Right ventricle myocardium superior (tissue), 1 donor: ENCODE results near the gene BMP7. TPM values are rescaled to one million over a fixed set of nuclear protein-coding genes. Genes with fewer than 3 reads are reported as not detected.
A peak's percentile ranks its signal among the peaks of the same experiment; 100 is the strongest.

Experiments used
- ATAC-seq: fragments of 200-7000 bp; cut with Tn5 transposase; one replicate; pipeline ENCODE4 v1.9.1; 2020; ENCODE audit warnings: mild to moderate bottlenecking; ENCODE audit not compliant: poor library complexity
- DNase-seq: peaks from one replicate; pipeline ENCODE4 v3.0.0-alpha.2; 2020
- intact Hi-C: fragments of 100-400 bp; cut with DNase I; formaldehyde crosslinking; loops from one replicate; pipeline ENCODE4 v1.11.2; 2022
- total RNA-seq: library from RNA; stranded (reverse); fragmentation: NEBNext Ultra II Directional; extraction: Animal tissue kit (Norgen Biotek cat#: 25700); gene quantifications from one replicate; pipeline ENCODE4 v1.2.1, GENCODE V29; 2021
- donor health status: DM: no; HTN: yes; CAD: no; lungs with severe emphysema.

Gene BMP7
- total RNA-seq, 1 donor from 2014 or later, result 23.2 TPM

DNA sequence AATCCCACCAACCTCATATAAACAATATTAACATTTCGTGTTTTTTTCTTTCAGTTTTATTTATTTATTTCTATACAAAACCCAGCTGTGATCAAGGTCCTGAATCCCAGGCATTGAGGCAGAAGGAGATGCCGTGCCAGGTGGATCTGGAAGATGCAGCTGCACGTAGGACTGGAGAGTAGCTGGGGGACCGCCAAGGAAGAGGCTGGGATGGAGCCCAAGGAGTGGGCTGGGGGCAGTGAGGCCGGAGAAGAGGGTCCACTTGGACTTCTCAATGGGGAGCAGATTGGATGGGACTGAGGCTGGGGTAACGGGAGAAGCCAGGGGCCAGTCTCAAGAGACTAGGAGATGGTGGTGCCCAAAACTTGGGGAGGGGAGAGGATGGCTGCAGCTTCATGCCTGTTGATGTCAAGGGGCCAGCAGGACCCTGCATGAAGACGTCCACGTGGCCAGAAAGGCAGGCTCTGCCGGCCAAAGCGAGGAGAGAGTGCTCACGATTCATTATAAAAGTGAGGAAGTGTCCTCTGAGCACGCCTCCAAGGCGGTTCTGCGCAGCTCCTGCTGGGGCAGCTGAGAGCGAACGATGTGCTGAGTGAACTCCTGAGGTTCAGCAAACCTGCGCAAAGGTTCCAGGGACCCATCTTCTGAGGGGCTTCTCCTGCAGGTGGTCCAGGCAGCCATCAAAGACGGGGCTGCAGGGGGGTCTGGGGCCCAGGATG is 110.3 kb downstream of the BMP7 start:
- ATAC-seq, result no peak
- intact Hi-C loops, result no loop called here

DNA sequence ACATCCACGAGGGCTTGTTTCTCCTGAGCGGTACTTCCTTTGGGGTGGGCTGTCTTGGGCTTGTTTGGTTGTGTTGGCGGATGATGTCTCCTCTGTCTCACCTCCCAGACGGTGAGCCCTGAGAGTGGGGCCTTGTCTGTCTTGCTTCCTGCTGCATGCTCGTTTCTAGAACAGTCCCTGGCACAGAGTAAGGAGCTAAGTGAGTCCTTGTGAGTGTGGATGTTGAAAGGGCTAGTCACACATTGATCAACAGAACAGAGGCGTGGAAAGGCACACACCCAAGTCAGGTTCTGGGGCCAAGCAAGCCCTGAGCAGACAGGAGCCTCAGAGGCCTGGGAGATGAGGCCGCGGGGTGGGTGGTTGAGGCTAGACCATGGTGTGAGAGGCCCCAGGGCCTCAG is 111.0 kb downstream of the BMP7 start:
- DNase-seq, result no peak
- no peak for ATAC-seq
- intact Hi-C loops, result no loop called here

More for the DNA sequence above, 110.3 kb downstream of the BMP7 start:
- no peak for DNase-seq

DNA sequence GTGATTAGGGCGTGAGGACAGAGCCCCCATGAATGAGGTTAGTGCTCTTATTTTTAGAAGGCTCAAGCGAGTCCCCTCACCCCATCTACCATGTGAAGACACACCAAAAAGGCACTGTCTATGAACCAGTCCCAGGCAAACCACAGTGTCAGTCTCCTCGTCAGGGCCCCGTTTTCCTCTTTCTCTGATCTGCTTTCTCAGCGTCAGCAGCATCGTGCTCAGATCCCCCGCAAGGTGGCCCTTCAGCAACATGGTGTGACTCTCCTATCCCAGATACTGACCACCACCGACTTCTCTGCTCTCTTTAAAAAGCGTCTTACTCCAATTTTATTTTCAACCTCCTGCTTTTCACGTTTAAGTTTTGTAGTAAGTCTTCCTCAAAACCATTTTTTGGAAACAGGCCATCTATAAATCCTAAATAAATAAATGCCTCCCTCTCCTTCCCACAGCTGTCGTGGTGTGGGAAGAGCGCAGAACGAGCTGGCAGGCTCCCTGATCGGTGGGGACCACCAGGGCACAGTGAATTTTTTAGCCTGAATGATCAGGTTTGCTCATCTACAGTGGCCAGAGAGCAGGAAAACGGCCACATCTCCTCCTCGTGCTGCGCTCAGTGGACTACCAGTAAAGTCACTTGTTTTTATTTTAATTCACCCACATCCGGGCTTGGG is 113.1 kb downstream of the BMP7 start:
- ATAC-seq, result no peak
- no peak for DNase-seq
- intact Hi-C loops, result no loop called here

DNA sequence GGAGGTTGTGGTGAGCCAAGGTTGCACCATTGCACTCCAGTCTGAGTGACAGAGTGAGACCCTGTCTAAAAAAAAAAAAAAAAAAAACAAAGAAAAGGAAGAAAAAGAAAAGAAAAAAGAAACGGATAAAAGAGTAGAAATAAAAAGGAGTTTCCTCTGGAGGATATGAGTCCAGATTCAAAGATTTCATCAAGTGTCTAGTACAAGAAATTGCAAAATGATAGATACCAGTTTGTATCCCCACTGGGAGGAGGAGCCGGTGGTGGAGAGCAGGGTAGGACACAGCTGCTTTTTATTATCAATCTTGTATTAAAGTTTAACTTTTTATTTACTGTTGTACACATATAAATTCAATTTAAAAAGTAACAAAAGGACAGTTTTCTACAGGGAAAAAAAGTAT is 113.9 kb downstream of the BMP7 start:
- intact Hi-C loops, result no loop called here
- DNase-seq (no peak), ATAC-seq (no peak)

DNA sequence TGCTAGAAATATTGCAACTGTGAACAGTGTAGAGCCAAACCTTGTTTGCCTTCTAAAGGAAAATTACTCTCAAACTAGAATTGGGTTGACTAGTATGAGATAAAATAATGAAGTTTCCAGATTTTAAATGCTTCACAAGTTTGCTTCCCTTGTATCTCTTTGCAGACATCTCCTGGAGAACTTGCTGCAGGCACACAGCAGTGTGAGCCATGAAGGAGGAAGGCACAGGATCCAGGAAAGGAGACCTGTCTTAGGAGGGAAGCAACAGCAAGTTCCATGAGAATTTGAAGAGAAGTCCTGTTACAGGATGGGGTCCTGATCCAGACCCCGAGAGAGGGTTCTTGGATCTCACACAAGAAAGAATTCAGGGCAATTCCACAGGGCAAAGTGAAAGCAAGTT is 115.9 kb downstream of the BMP7 start:
- intact Hi-C loops, result no loop called here
- ATAC-seq (no peak), DNase-seq (no peak)

DNA sequence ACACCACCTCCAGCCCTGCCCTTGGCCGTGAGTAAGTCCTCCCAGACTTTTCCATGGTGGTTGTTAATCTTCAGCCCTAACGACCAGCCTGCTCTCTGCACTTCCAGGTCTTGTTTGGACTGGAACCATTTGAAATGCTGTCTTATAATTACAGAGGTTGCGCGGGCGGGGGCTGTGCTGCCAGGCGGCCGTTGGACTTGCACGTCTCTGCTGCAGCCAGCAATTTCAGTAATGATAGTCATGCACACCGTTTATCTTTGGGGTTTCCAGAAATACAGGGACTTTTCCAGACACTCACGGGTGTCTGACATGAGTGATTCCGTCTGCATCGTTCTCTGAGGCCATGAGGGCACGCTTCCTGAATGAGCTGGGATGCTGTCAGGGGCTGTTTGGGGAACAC is 118.2 kb downstream of the BMP7 start:
- peak; percentile 75 for ATAC-seq
- intact Hi-C loops, result no loop called here

DNA sequence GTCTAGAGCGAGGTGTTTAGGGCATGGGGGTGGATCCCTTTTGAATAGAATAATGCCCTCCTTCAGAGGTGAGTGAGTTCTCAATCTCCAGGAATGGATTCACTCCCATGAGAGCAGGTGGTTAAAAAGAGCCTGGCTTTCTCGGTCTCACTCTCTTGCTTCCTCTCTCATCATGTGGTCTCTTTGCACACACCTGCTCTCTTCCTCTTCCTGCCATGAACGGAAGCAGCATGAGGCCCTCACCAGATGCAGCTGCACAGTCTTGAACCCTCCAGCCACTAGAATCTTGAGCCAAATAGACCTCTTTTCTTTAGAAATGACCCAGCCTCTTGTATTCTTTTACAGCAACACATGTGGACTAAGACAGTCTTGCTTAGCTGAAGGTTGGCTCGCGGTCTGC is 119.3 kb downstream of the BMP7 start:
- intact Hi-C loops, result no loop called here
- DNase-seq, result no peak
- ATAC-seq, result no peak

More for the DNA sequence above, 118.2 kb downstream of the BMP7 start:
- peak; percentile 56 for DNase-seq

DNA sequence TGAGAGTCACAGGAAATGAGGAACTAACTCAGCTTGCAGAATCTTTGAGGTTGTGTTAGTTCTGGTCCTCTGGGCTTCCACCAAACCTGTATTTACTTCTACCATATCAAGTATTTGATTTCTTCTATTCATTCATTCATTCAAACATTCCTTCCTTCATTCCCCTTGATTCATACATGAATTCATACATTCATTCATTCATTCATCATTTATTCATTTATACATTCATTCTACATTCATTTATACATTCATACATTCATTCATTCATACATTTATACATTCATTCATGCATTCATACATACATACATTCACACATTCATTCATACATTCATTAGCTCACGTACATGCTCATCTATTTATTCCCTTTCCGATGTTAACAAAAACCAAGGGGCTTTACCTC is 120.3 kb downstream of the BMP7 start:
- no peak for ATAC-seq
- intact Hi-C loops, result no loop called here

DNA sequence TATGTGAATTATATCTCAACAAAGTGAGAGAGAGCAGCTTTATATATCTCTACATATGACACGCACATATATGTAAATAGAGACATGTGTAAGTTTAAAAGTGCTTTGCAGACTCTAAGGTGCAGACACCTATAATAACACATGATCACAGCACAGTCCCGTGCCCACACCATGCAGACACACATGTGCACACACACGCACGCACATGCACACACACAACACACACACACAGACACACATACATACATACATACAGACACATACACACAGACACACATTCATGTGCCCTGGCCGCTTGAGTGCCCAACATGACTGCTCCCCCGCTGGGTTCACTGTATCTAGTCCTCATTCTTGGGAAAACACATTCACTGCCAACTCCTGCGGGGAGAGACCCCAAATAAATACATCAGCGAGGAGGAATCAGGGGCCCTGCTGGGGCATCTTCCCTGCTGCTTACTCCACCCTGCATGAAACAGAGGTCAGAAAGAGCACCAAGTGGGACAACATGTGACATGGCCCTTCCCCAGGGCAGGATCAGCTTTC is 121.3 kb downstream of the BMP7 start:
- intact Hi-C loops, result no loop called here

More for the DNA sequence above, 120.3 kb downstream of the BMP7 start:
- no peak for DNase-seq

DNA sequence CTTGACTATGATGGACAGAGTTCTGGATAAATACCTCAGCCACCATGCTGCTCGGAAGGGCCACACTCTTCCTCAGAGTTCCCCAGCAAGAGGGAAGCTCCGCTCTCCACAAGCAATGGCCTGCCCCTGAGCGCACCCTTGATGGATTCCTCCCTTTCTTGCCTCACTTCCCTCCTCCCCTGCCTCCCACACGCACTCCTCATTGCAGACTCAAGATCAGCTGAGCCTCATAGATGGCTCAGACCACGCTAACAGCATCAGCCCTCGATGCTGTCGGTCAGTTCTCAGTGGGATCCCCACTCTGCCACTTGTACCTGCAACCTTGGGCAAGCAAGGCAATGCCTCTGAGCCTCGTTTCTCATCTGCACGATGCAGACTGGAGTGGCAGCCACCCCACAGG is 123.3 kb downstream of the BMP7 start:
- no peak for DNase-seq
- intact Hi-C loops, result no loop called here
- no peak for ATAC-seq

More for the DNA sequence above, 121.3 kb downstream of the BMP7 start:
- DNase-seq (no peak), ATAC-seq (no peak)

DNA sequence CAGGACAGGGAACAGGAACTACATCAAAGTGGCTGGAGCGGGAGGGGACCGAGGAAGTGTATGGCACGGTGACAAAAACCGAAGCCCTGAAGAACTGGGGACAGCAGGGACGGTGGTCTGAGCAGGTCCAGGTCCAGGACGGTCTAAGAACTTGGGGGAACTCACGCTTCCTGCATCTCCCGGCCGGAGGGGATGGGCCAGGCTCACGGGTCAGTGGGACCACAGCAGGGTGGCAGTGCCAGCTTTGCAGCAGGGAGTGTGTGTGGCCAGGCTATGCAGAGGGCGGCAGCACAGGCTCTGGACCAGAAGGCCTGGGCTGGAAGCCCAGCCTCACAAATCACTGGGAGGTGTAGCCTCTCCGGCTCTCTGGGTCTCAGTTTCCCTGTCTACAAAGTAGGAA is 123.8 kb downstream of the BMP7 start:
- ATAC-seq (no peak), DNase-seq (no peak)
- intact Hi-C loops, result no loop called here

DNA sequence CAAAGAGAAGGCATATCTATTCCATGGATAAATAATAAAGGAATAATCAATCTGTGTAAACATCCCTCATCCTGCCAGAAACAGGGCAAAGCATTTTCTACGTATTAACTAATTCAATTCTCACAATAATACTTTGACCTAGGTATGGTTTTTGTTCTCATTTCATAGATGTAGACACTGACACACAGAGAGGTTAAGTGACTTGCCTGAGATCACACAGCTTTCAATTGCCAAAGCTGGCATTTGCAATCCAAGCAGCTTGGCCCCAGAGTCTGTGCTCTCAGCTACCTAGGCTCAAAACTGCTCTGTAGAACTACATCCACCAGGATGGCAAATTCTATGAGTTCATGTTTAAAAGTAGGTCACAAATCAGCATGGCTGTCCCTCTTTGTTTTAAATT is 124.9 kb downstream of the BMP7 start:
- intact Hi-C loops, result no loop called here
- no peak for DNase-seq

DNA sequence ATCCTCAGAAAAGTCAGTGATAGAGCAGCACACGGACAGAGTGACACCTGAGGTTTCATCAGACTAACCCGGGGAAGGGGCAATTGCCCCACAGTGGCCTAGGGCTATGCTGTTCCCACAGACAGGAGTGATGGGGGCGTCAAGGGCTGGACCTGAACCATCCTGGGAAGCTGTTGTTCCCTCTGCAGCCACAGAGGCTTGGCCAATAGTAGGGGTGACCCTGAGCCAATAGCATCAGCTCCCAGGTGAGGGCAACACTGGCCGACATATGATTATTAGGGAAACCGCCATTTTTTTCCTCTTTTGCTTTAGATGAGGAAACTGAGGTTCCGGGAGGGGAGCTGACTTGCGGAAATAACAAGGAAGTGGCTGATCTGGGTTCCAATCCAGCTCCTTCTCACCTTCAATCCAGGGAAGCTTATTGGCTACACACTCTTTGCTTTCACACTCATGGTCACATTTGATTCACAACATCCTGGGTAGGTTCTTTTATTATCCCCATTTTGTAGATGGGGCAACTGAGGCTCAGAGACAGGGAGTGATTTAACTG is 126.0 kb downstream of the BMP7 start:
- intact Hi-C loops, result no loop called here
- no peak for ATAC-seq
- DNase-seq, result no peak

More for the DNA sequence above, 124.9 kb downstream of the BMP7 start:
- ATAC-seq, result no peak

DNA sequence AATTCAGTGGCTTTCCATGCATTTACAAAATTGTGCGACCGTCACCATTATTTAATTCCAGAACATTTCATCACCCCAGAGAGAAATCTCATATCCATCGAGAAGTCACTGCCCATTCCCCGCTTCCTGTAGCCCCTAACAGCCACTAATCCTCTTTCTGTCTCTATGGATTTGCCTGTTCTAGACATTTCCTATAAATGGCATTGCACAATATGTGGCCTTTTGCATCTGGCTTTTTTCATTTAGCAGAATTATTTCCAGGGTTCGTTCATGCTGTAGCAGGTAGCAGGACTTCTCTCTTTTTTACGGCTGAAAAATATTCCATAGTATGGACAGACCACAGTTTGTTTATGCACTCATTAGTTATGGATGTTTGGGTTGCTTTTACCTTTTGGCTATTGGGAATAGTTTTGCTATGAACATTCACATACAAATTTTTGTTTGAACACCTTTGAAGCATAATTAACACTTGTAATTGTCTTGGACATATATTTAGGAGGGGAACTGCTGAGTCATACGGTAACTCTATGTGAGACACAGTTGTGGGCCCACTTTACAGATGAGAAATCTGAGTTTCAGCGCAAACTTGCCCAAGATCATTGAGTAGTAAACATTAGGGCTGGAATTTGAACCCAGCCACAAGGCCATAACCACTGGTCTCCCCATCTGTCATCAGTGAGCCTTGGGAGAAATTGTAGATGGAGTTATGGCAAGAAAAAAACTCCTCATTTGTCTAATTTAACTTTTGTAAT is 126.9 kb downstream of the BMP7 start:
- intact Hi-C loops, result no loop called here
- ATAC-seq (no peak), DNase-seq (no peak)

DNA sequence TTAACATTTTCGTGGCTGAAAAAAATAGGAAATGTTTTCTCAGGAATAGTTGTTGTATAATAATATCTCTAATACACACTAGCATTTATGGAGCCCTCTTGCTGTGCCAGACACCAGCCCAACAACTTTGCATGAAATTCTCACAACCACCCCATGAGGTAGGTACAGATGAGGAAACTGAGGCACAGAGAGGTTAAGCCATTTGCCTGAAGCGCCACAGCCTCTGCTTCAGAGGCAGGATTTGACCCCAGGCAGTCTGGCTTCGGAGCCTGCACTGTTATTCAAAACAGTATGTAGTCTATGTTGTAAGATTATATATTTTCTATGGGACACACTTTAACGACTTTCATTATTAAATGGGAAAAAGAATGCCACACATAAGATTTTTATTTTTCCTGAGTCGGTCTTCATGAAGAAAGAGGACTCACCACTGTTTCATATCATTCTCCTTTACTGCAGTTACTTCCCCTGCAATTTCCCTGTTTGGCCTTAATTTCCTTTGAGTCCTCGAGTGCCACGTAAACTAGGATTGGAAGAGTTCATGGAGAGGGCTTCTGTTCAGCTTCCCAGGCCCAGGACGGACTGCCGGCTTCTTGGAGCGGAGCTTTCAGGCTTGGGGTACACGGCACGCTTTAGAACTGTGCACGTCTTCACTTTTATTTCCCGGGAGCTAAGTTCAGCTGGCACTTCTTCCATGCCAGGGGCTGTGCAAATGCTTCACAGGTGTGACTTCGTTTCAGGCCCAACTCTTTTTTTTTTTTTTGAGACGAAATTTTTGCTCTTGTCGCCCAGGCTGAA is 128.0 kb downstream of the BMP7 start:
- intact Hi-C loops, result no loop called here
- no peak for ATAC-seq
- no peak for DNase-seq

DNA sequence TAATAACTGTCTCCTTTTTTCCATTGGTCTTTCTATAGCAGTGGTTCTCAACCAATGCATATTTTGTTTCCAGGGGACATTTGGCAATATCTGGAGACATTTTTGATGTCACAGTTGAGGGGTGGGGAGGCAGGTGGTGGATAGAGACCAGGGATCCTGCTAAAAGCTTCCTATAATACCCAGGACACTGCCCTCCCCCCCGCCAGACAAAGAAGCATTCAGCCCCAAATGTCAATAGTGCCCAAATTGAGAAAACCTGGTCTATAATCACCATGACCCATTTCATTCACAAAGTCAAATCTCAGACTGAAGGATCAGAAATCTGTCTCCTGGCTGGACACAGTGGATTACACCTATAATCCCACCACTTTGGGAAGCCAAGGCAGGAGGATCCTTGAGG is 128.8 kb downstream of the BMP7 start:
- intact Hi-C loops, result no loop called here
- no peak for DNase-seq

DNA sequence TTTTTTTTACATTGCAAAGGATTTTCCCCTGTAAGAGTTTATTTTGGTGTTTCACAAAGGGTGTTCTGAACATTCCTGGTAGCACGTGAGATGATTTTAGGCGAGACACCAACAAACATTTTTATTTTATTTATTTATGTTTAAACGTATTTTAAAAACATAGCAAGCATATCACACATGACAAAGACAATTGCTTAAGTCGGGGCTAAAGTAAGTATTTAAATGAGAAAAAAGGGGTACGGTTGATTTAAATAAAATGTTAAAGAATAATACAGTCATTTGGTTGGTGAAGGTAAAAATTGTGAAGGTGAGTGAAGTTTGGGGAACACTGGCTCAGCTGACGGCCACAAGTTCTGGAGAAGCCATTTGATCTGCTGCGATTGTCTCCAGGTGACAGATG is 129.7 kb downstream of the BMP7 start:
- ATAC-seq, result no peak
- no peak for DNase-seq
- intact Hi-C loops, result no loop called here

More for the DNA sequence above, 128.8 kb downstream of the BMP7 start:
- no peak for ATAC-seq

DNA sequence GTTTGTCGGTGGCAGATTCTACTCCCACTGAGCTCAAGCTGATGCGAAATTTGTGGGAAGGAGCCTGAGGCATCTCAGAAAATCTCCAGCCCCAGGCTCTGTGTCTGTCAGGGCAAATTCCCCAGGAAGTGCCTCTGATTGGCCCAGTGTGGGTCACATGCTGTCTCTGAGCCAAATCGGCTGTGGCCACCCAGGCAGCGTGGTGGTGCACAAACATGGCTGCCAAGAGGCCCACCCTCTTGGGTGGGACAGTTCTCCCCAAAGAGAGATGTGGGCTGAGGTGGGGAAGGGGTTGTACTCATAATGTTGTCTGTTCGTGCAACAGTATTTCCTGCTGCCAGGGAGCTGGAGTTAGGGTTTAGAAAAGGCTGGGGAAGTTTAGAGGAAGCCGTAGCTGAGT is 130.6 kb downstream of the BMP7 start:
- intact Hi-C loops, result no loop called here
- DNase-seq, result no peak
- ATAC-seq, result no peak
